K562 (cell line): Measurements from ENCODE around the gene GLIS1. TPM values are rescaled to one million over a fixed set of nuclear protein-coding genes. Genes with fewer than 3 reads are reported as not detected.
A peak's percentile ranks its signal among the peaks of the same experiment; 100 is the strongest.

Experiments used
- ATAC-seq: fragments of 200-7000 bp; cut with Tn5 transposase; 3 replicates; pipeline ENCODE4 v1.9.1; 2020; ENCODE audit warnings: moderate library complexity
- BruUV-seq: library from RNA; stranded (reverse); fragments of 400-500 nt; replicated peaks from 2 replicates; lab custom pipeline; 2021; lab: Mats Ljungman, UMichigan
- CTCF ChIA-PET: fragments of 300-600 bp; formaldehyde crosslinking; extraction: SDS; loops from one replicate; lab custom pipeline; 2021; ENCODE audit warnings: low intra/inter-chr PET ratio; lab: Yijun Ruan, JAX
- POLR2A ChIA-PET: fragments of 300-600, 350-650 bp; sonication (Branson Sonifier 250); formaldehyde crosslinking; extraction: SDS; loops from one replicate; lab custom pipeline; 2021; ENCODE audit warnings: antibody characterized with exemption, inconsistent platforms; lab: Yijun Ruan, JAX
- DNase-seq, 4 experiments: peaks; one replicate each; pipeline versions ENCODE4 v3.0.0 to v3.0.0-alpha.2; 2011 to 2018; ENCODE audit warnings: low spot score in 3 of 4, mixed read lengths in 3 of 4; ENCODE audit errors: extremely low read depth in 1 of 4
- FAIRE-seq: peaks from 2 replicates; lab custom pipeline; 2011; peaks lifted over from hg19 to GRCh38; lab: Jason Lieb, UNC
- H2AFZ ChIP-seq: 2 replicates; pipeline ENCODE4 v1.6.0; 2011; ENCODE audit warnings: low read depth, low read length, control low read depth, inconsistent platforms
- H3K27ac ChIP-seq: fragments of 200-600 bp; 3 replicates; pipeline ENCODE4 v1.8.0; 2011; ENCODE audit warnings: low read depth, mild to moderate bottlenecking, control low read depth, inconsistent platforms, low read length, moderate library complexity, mixed read lengths; ENCODE audit errors: extremely low read depth
- H3K27me3 ChIP-seq, 2 experiments: fragments of 300-600 bp in 1 of 2; 2 replicates in 1 of 2; 3 replicates in 1 of 2; pipeline versions ENCODE4 v1.6.0 to v1.8.0; 2011; ENCODE audit warnings: inconsistent platforms in 2 of 2, low read length in 2 of 2, mild to moderate bottlenecking in 1 of 2, mixed read lengths in 1 of 2, moderate library complexity in 1 of 2; ENCODE audit not compliant: control insufficient read depth in 2 of 2, insufficient read depth in 2 of 2
- H3K36me3 ChIP-seq: fragments of 300-600 bp; 3 replicates; pipeline ENCODE4 v1.8.0; 2011; ENCODE audit warnings: mild to moderate bottlenecking, low read length, inconsistent platforms; ENCODE audit not compliant: control insufficient read depth, insufficient read depth
- H3K4me1 ChIP-seq, 2 experiments: fragments of 200-600 bp in 1 of 2; replicated peaks in 1 of 2; 2 replicates in 1 of 2; 3 replicates in 1 of 2; pipeline versions ENCODE4 v1.5.1 to v1.8.0; 2011; ENCODE audit warnings: inconsistent platforms in 2 of 2, low read length in 2 of 2, mild to moderate bottlenecking in 1 of 2, mixed read lengths in 1 of 2, moderate library complexity in 1 of 2; ENCODE audit not compliant: control insufficient read depth in 2 of 2, insufficient read depth in 2 of 2
- H3K4me2 ChIP-seq: 2 replicates; pipeline ENCODE4 v1.6.1; 2011; ENCODE audit warnings: low read length, control low read depth, inconsistent platforms, mixed read lengths; ENCODE audit not compliant: insufficient read depth
- H3K4me3 ChIP-seq: fragments of 200-600 bp; sonication (generic), shearing (Covaris generic); 2 replicates; pipeline ENCODE4 v1.5.1; 2016; ENCODE audit warnings: control low read depth, inconsistent platforms
- H3K79me2 ChIP-seq: fragments of 200-600 bp; 3 replicates; pipeline ENCODE4 v1.8.0; 2011; ENCODE audit warnings: low read length, inconsistent platforms; ENCODE audit not compliant: control insufficient read depth, insufficient read depth
- H3K9ac ChIP-seq, 2 experiments: 2 replicates each; pipeline versions ENCODE4 v1.6.0 to v1.6.1; 2011; ENCODE audit warnings: low read depth in 2 of 2, low read length in 2 of 2, control low read depth in 1 of 2, inconsistent platforms in 1 of 2, mild to moderate bottlenecking in 1 of 2, mixed read lengths in 1 of 2; ENCODE audit not compliant: insufficient read depth in 1 of 2
- H3K9me1 ChIP-seq: one replicate; pipeline ENCODE4 v1.6.0; 2011; ENCODE audit warnings: inconsistent platforms, mild to moderate bottlenecking, low read length, moderate library complexity; ENCODE audit not compliant: control insufficient read depth, insufficient read depth
- H3K9me3 ChIP-seq: replicated peaks from 2 replicates; pipeline ENCODE4 v1.5.1; 2011; ENCODE audit warnings: low read depth, low read length, inconsistent platforms; ENCODE audit not compliant: control insufficient read depth, insufficient read depth
- H4K20me1 ChIP-seq: replicated peaks from 2 replicates; pipeline ENCODE4 v1.6.1; 2011; ENCODE audit warnings: low read length, inconsistent platforms, mixed read lengths; ENCODE audit not compliant: control insufficient read depth, insufficient read depth
- CHD7 ChIP-seq: fragments of 200-600 bp; sonication (generic); IDR thresholded peaks from one replicate; pipeline ENCODE4 v1.6.1; 2012; ENCODE audit warnings: mild to moderate bottlenecking, low read depth, low read length, inconsistent platforms
- MBD2 ChIP-seq: sonication (generic); IDR thresholded peaks from 2 replicates; pipeline ENCODE4 v1.6.1; 2016; ENCODE audit warnings: low read depth, borderline replicate concordance
- MEIS2 ChIP-seq: fragments of 450-650 bp; IDR thresholded peaks from 2 replicates; pipeline ENCODE4 v1.6.1; 2014; ENCODE audit warnings: mild to moderate bottlenecking; ENCODE audit not compliant: partially characterized antibody
- VEZF1 ChIP-seq: fragments of 200-800 bp; sonication (Bioruptor generic); IDR thresholded peaks from 2 replicates; pipeline ENCODE4 v1.6.1; 2017; ENCODE audit warnings: missing genetic modification characterization, missing compliant biosample characterization
- ZNF398 ChIP-seq: fragments of 250-450 bp; sonication (Bioruptor Pico); IDR thresholded peaks from 2 replicates; pipeline ENCODE4 v1.8.0; 2021; ENCODE audit warnings: moderate library complexity, mild to moderate bottlenecking, inconsistent platforms
- WGBS: fragments of 100-300 bp; shearing (Covaris generic); methylation state at CpG from one replicate; pipeline ENCODE4 v1.1.6; 2016; ENCODE audit warnings: low coverage, mixed read lengths; ENCODE audit not compliant: insufficient coverage; ENCODE audit errors: missing lambda C conversion rate; 5-methylcytosine and 5-hydroxymethylcytosine counted together
- in situ Hi-C: fragments of 300-500 bp; cut with MboI; formaldehyde crosslinking; loops from 4 replicates; pipeline ENCODE4 v1.15.0; 2018; ENCODE audit warnings: inconsistent platforms, mixed read lengths
- intact Hi-C: fragments of 100-400 bp; cut with micrococcal nuclease; formaldehyde crosslinking; loops from 2 replicates; pipeline ENCODE4 v1.14.2; 2022
- polyA plus RNA-seq, 8 experiments: library from polyadenylated mRNA; depleted of rRNA in 4 of 8; stranded (reverse) in 5 of 8; unstranded in 3 of 8; fragments of >200 nt; fragmentation: Nextera tagmentation in 2 of 8; fragmentation: Illumina TruSeq in 1 of 8; extraction: Ambion mirVana in 2 of 8; extraction: Trizol in 1 of 8; gene quantifications; 2 replicates each; pipeline versions ENCODE4 v1.2.1 to v1.2.3, GENCODE V29; 2011 to 2014; ENCODE audit warnings: inconsistent platforms in 1 of 8, missing spikeins in 1 of 8
- total RNA-seq, 7 experiments: library from RNA; depleted of rRNA in 6 of 7; stranded (reverse); fragments of >200 nt in 6 of 7; fragmentation: Illumina TruSeq in 2 of 7; extraction: Trizol in 2 of 7; gene quantifications; 2 replicates each; pipeline versions ENCODE4 v1.2.1 to v1.2.3, GENCODE V29; 2011 to 2021; ENCODE audit warnings: low replicate concordance in 1 of 7

The GLIS1 gene
- total and polyA plus RNA-seq, 9 of the 15 experiments (the other 6 are each of a cell fraction or from before 2014, with no cell fraction given), result not detected

GRCh38 chr1:53517821-53518352 is 221.1 kb downstream of the GLIS1 start:
- no peak overlapping the region for H2AFZ ChIP-seq
- H3K9me1 ChIP-seq, result no peaks in the 10 kb centered on the region
- DNase-seq (no peak), ATAC-seq (no peak), FAIRE-seq (no peak)
- no peak overlapping the region for H3K4me3 ChIP-seq
- H3K4me2 ChIP-seq, result no peak overlapping the region
- H3K79me2 ChIP-seq, result no peaks in the 10 kb centered on the region
- H3K36me3 ChIP-seq, result no peaks in the 10 kb centered on the region
- WGBS, result 0% methylated on average over 19 of the region's 19 CpGs
- H3K9me3 ChIP-seq, result no peaks in the 10 kb centered on the region
- peaks cover 0 to 4% of the 10 kb centered on the region in 2 experiments; a peak in 1 of 5 replicates for H3K4me1 ChIP-seq
- in situ Hi-C loops, result no loop called here
- H3K27ac ChIP-seq, result no peak overlapping the region
- H3K27me3 ChIP-seq, result peaks cover 28 to 85% of the 10 kb centered on the region in 2 experiments
- ChIA-PET CTCF (no interaction called here), POLR2A (interaction anchor here (1.6 kb wide), 1 partner anchor 10 kb away, joined by 4 read pairs; no protein-coding TSS in a partner anchor)
- peaks cover 25% of the 10 kb centered on the region for H4K20me1 ChIP-seq
- intact Hi-C loops, result no loop called here
- H3K9ac ChIP-seq, result no peak overlapping the region
- BruUV-seq, result no TSS peak
- TF ChIP-seq MEIS2 (peak; percentile 48), MBD2 (no peak), VEZF1 (CRISPR knock-in tag) (no peak), CHD7 (no peak), ZNF398 (CRISPR knock-in tag) (no peak)
